Smooth muscle cell of the brain vasculature (primary cell): ENCODE data around the gene CELA2B.

Source experiments
- DNase-seq: peaks from one replicate; pipeline ENCODE4 v3.0.0-alpha.2; 2012; ENCODE audit warnings: low read depth, low spot score

The CELA2B gene

GRCh38 chr1:15525050-15526020 lies 49.4 kb downstream of the CELA2B start:
- DNase-seq, result peak; percentile 6

- no peak for DNase-seq
These were observed 50.2 kb downstream of the CELA2B start for GRCh38 chr1:15526021-15526489.

- peak; percentile 100 for DNase-seq
These were observed 50.8 kb downstream of the CELA2B start, which contains the start of gene DNAJC16 for GRCh38 chr1:15526490-15527339. Gene DNAJC16 (plus strand): TSS chr1:15526848. CDS start chr1:15529106, 2,258 bp downstream.

- DNase-seq, result no peak
These were observed 55.1 kb downstream of the CELA2B start for GRCh38 chr1:15531003-15531402.

GRCh38 chr1:15531682-15532081 lies 55.8 kb downstream of the CELA2B start:
- no peak for DNase-seq

GRCh38 chr1:15538771-15539170 lies 62.9 kb downstream of the CELA2B start:
- DNase-seq, result no peak

GRCh38 chr1:15540186-15540585 lies 64.3 kb downstream of the CELA2B start:
- DNase-seq, result no peak
